Mammary epithelial cell (primary cell): Measurements from ENCODE around the gene SHKBP1.

Experiments used
- CTCF ChIP-seq, 2 donors: IDR thresholded peaks in 1 of 2; conservative IDR thresholded peaks in 1 of 2; 2 replicates each; pipeline ENCODE4 v1.5.1; 2011 to 2012; ENCODE audit warnings: inconsistent platforms in 2 of 2, low read length in 2 of 2, mild to moderate bottlenecking in 2 of 2, control low read depth in 1 of 2, low read depth in 1 of 2; ENCODE audit not compliant: insufficient read depth in 1 of 2; ENCODE audit errors: extremely low read depth in 1 of 2
- EZH2 ChIP-seq: IDR thresholded peaks from 2 replicates; pipeline ENCODE4 v1.6.1; 2012; ENCODE audit warnings: low read length, inconsistent platforms, borderline replicate concordance

GRCh38 chr19:40609561-40610395, 33.1 kb downstream of the SHKBP1 start:
- no peak for TF ChIP-seq CTCF (conservative IDR thresholded peaks at IDR 0.05 in 1 of 2, IDR thresholded peaks at IDR 0.05 in 1 of 2; ENCODE audit: extremely low read depth in 1 of 2, insufficient read depth in 1 of 2, low read depth in 1 of 2, low read length in 2 of 2)
- no peak for TF ChIP-seq EZH2
